ENCODE data around the gene GPR132. TPM values are rescaled to one million over a fixed set of nuclear protein-coding genes. Genes with fewer than 3 reads are reported as not detected.

The GPR132 gene
- total RNA-seq, 1 experiment from 2014 or later = 1.4 TPM

DNA sequence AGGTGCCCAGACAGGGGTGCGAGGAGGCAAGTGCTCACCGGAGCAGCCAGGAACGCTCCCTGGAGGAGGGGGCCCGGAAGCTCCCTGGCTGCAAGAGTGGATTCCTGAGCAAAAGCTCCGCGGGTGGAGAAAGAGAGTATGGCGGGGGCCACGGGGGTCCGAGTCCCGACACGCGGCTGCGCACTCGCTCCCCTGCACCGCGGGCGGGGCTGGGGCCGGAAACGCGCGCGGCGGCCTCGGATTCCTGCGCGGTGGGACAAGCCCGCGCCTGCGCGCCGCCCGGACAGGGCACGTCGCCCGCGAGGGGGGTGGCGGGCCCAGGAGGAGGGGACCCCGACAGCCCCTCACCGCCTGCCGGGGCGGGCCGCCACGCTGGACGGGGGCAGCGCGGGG lies 27.8 kb upstream of the GPR132 start:
- TF ChIP-seq, protein P1, sequence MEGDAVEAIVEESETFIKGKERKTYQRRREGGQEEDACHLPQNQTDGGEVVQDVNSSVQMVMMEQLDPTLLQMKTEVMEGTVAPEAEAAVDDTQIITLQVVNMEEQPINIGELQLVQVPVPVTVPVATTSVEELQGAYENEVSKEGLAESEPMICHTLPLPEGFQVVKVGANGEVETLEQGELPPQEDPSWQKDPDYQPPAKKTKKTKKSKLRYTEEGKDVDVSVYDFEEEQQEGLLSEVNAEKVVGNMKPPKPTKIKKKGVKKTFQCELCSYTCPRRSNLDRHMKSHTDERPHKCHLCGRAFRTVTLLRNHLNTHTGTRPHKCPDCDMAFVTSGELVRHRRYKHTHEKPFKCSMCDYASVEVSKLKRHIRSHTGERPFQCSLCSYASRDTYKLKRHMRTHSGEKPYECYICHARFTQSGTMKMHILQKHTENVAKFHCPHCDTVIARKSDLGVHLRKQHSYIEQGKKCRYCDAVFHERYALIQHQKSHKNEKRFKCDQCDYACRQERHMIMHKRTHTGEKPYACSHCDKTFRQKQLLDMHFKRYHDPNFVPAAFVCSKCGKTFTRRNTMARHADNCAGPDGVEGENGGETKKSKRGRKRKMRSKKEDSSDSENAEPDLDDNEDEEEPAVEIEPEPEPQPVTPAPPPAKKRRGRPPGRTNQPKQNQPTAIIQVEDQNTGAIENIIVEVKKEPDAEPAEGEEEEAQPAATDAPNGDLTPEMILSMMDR (IDR thresholded peaks at IDR 0.05; ENCODE audit: unreplicated experiment) = no peak
- CTCF ChIA-PET = no interaction called here
- peaks cover 16% of the 10 kb centered on the region for H3K27me3 Mint-ChIP-seq (ENCODE audit: unreplicated experiment)
- intact Hi-C loops (cut with micrococcal nuclease; ENCODE audit: unreplicated experiment) = loop anchor here (5.0 to 10.0 kb wide), 3 partner anchors 74 to 262 kb away; partner anchors contain the start of gene JAG2
- DNase-seq = peak; percentile 56
- peak overlapping the region; percentile 77 for H3K4me3 Mint-ChIP-seq (ENCODE audit: low read depth, unreplicated experiment)
- no peaks in the 10 kb centered on the region for H3K9me3 Mint-ChIP-seq (ENCODE audit: low read depth, unreplicated experiment)
- no TSS peak for BruUV-seq (replicated peaks)
- H3K27ac Mint-ChIP-seq (ENCODE audit: unreplicated experiment) = peak overlapping the region; percentile 77
- peaks cover 41% of the 10 kb centered on the region for H3K36me3 Mint-ChIP-seq (ENCODE audit: insufficient read depth, unreplicated experiment)
- H3K4me1 Mint-ChIP-seq (ENCODE audit: low read depth, unreplicated experiment) = peaks cover 22% of the 10 kb centered on the region

DNA sequence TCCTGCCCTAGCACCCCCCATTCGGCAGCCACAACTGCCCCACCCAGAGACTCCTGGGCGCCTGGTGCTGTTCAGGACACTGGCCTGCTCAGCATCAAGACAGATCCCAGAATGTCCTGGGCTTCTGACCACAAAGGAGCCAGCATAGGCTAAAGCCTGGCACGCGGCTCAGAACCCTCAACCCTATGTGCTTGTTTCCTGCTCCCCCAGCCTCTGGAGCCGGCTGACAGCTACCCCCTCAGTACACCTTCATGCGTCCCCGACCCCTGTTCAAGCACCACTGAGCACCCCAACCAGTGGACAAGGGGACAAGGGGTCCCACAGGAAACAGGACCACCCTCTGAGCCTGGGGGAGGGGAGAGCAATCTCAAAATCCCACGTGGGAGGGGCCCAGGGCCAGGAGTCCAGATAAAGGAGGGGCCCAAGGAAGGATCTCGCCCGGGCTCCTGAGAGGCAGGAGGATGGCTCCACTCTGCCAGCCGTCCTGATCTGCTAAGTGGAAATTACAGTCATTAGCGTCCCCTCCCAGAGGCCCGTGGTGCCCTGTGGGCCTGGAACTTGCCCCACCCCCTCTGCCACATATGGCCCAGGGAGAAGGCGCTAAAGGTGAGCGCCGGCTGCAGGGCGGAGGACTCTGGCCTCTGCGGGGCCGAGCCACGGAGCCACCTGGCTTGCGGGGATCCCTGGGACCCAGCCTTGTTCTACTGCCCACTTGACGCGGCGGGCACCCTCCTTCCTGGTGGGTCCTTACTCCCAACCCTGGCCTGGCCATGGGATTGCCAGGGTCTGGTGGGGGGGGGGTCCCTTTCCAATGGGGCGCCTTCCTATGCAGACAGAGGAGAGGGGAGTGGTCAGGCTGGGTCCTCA lies 27.2 kb upstream of the GPR132 start:
- H3K4me3 Mint-ChIP-seq (ENCODE audit: low read depth, unreplicated experiment) = peak overlapping the region; percentile 77
- no TSS peak for BruUV-seq (replicated peaks)
- peaks cover 22% of the 10 kb centered on the region for H3K4me1 Mint-ChIP-seq (ENCODE audit: low read depth, unreplicated experiment)
- H3K36me3 Mint-ChIP-seq (ENCODE audit: insufficient read depth, unreplicated experiment) = peaks cover 41% of the 10 kb centered on the region
- H3K9me3 Mint-ChIP-seq (ENCODE audit: low read depth, unreplicated experiment) = no peaks in the 10 kb centered on the region
- peaks cover 16% of the 10 kb centered on the region for H3K27me3 Mint-ChIP-seq (ENCODE audit: unreplicated experiment)
- TF ChIP-seq, protein P1 (IDR thresholded peaks at IDR 0.05; ENCODE audit: unreplicated experiment) = no peak
- DNase-seq = no peak
- peak overlapping the region; percentile 84 for H3K27ac Mint-ChIP-seq (ENCODE audit: unreplicated experiment)
- intact Hi-C loops (cut with micrococcal nuclease; ENCODE audit: unreplicated experiment) = loop anchor here (5.0 to 10.0 kb wide), 3 partner anchors 75 to 262 kb away; partner anchors contain the start of gene JAG2
- CTCF ChIA-PET = interaction anchor here (0.6 to 2.7 kb wide), 5 partner anchors 12 to 222 kb away, joined by 3 to 8 read pairs (median 3); partner anchors contain the start of genes JAG2 and PACS2

DNA sequence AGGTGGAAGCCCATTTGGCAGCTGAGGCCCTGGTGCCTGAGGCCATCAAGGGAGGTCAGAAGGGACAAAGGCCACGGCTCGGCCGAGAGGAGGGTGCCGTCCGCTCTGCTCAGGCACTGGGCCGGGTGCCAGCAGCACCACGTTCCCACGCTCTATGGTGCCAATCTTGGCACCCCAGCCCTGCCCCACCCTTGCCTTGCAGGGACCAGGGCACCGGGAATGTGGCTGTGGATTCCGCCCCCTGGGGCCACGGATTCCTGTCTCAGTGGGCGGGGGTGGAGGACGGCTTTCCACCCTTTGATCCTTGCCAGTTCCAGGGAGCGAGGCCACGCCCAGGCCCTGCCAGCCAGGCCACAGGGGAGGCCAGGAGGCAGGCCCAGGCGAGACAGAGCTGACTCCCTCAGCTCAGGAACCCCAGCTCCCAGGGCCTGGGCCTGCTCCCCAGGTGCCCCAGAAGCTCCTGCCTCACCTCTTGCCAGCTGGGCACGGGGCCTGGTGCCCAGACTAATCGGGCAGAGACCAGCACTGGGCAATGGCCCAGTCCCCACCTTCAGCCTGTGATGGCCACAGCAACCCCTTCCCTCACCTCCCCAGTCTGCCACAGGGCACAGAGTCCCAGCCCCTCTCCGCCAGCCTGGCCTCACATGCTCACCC lies 26.4 kb upstream of the GPR132 start:
- Mint-ChIP-seq H3K4me3 (ENCODE audit: low read depth, unreplicated experiment) (peak overlapping the region; percentile 77), H3K36me3 (ENCODE audit: insufficient read depth, unreplicated experiment) (peaks cover 48% of the 10 kb centered on the region), H3K9me3 (ENCODE audit: low read depth, unreplicated experiment) (no peaks in the 10 kb centered on the region), H3K27me3 (ENCODE audit: unreplicated experiment) (peaks cover 10% of the 10 kb centered on the region), H3K4me1 (ENCODE audit: low read depth, unreplicated experiment) (peaks cover 22% of the 10 kb centered on the region), H3K27ac (ENCODE audit: unreplicated experiment) (peak overlapping the region; percentile 84)
- peak; percentile 93 for DNase-seq
- intact Hi-C loops (cut with micrococcal nuclease; ENCODE audit: unreplicated experiment) = loop anchor here (5.0 to 10.0 kb wide), 3 partner anchors 76 to 263 kb away; partner anchors contain the start of gene JAG2
- TF ChIP-seq, protein P1 (IDR thresholded peaks at IDR 0.05; ENCODE audit: unreplicated experiment) = no peak
- BruUV-seq (replicated peaks) = no TSS peak
- CTCF ChIA-PET = interaction anchor here (0.6 to 2.7 kb wide), 6 partner anchors 11 to 222 kb away, joined by 3 to 10 read pairs (median 3); partner anchors contain the start of genes JAG2 and PACS2

DNA sequence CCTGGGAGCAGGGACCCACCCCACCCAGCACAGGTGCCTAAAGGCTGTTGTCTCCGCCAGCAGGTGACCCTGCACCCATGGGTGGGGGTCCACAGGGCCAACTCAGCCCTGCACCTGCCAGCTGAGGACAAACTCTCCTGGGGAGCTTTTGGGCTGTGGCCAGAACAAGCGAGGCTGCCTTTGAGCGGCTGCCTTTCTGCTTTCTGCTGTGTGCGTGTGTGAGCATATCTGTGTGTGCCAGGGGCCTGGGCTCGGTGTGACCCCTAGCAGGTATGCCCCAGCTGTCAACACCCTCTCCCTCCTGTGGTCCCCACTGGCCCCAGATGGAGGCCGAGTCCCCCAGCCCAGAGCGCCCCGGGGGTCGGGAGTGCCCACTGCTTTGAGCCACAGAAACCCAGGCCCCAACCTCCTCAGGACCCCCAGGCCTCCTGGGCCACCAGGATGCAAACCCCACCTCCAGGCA lies 25.9 kb upstream of the GPR132 start:
- TF ChIP-seq, protein P1 (IDR thresholded peaks at IDR 0.05; ENCODE audit: unreplicated experiment) = no peak
- H3K27me3 Mint-ChIP-seq (ENCODE audit: unreplicated experiment) = peaks cover 4% of the 10 kb centered on the region
- H3K9me3 Mint-ChIP-seq (ENCODE audit: low read depth, unreplicated experiment) = no peaks in the 10 kb centered on the region
- peak overlapping the region; percentile 84 for H3K27ac Mint-ChIP-seq (ENCODE audit: unreplicated experiment)
- peak overlapping the region; percentile 77 for H3K4me3 Mint-ChIP-seq (ENCODE audit: low read depth, unreplicated experiment)
- intact Hi-C loops (cut with micrococcal nuclease; ENCODE audit: unreplicated experiment) = loop anchor here (5.0 to 10.0 kb wide), 3 partner anchors 76 to 264 kb away; partner anchors contain the start of gene JAG2
- DNase-seq = no peak
- H3K36me3 Mint-ChIP-seq (ENCODE audit: insufficient read depth, unreplicated experiment) = peaks cover 53% of the 10 kb centered on the region
- CTCF ChIA-PET = interaction anchor here (1.0 to 2.7 kb wide), 8 partner anchors 9 to 261 kb away, joined by 3 to 10 read pairs (median 4); partner anchors contain the start of gene PACS2
- no TSS peak for BruUV-seq (replicated peaks)
- peaks cover 22% of the 10 kb centered on the region for H3K4me1 Mint-ChIP-seq (ENCODE audit: low read depth, unreplicated experiment)
